NT2/D1 (cell line): ENCODE data around the gene PHF5A.

Experiments used
- SUZ12 ChIP-seq: IDR thresholded peaks from 2 replicates; pipeline ENCODE4 v1.6.1; 2011; ENCODE audit not compliant: insufficient read length, insufficient read depth; ENCODE audit errors: extremely low read depth
- YY1 ChIP-seq: IDR thresholded peaks from 2 replicates; pipeline ENCODE4 v1.6.1; 2011; ENCODE audit not compliant: insufficient read length, insufficient read depth

DNA sequence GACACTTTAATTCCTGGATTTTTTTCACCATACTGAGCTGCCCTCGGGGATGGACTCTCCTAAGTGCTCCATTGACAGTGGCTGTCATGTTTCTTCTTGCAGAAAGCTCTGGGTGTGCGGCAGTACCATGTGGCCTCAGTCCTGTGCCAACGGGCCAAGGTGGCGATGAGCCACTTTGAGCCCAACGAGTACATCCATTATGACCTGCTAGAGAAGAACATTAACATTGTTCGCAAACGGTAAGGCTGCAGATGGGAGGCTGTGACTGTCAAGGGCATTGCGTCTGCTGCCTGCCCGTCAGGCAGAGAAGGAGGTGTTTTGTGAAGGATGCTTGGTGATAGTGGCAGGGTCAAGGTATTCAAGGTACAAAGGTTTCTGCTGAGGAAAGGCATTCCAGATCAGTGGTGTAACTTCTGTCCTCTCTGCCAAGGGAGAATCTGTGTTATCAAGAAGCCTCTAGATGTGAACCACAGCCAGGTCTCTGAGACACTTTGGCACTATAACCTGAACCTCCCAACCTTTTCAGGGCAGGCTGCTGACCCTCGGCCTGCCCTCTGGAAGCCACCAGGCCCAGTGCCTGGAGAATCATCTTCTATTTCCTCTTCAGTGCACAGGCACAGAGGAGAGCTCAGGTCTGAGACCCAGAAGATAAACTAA, 31.3 kb upstream of the PHF5A start:
- no peak for TF ChIP-seq SUZ12
- no peak for TF ChIP-seq YY1
